Renal pelvis (tissue), 4 donors: ENCODE measurements around the gene RAB8B. TPM values are rescaled to one million over a fixed set of nuclear protein-coding genes. Genes with fewer than 3 reads are reported as not detected.
"Not testable (repeated sequence)": the region's sequence is repeated elsewhere in the genome, so short reads cannot be mapped to it uniquely, and the experiment has no call there.

Experiments used
- DNase-seq: peaks from one replicate; pipeline ENCODE4 v3.0.0-alpha.2; 2013
- polyA plus RNA-seq, 3 donors: library from polyadenylated mRNA; unstranded; fragments of 120-200 nt; gene quantifications; one replicate each; pipeline ENCODE4 v1.2.1, GENCODE V29; 2013; ENCODE audit not compliant: insufficient read length in 3 of 3

The RAB8B gene
- polyA plus RNA-seq, 3 donors, result 24.8 to 31.6 (median 29.3) TPM

- DNase-seq, result no peak
These were observed 11.3 kb downstream of the RAB8B start for GRCh38 chr15:63200464-63201249.

DNA sequence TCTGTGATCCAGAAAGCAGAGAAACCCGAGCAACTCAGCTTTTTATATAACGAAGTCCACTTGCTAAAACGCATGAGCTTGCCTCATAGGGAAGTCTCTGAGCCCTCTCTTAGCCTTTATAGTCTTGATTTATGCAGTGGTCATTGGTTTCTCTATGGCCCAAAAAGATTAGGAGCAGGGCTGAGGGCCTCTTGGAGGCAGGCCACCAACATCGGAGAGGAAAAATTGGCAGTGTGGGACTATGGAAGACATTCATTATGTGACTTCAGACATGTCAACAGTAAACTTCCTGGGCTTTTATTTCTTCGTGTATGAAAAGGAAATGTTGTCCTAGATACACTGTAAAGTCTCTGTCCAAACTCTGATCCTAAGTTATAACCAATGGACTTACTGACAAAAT lies 13.5 kb downstream of the RAB8B start:
- peak; percentile 38 for DNase-seq

GRCh38 chr15:63203451-63204090 lies 14.2 kb downstream of the RAB8B start:
- DNase-seq, result no peak

DNA sequence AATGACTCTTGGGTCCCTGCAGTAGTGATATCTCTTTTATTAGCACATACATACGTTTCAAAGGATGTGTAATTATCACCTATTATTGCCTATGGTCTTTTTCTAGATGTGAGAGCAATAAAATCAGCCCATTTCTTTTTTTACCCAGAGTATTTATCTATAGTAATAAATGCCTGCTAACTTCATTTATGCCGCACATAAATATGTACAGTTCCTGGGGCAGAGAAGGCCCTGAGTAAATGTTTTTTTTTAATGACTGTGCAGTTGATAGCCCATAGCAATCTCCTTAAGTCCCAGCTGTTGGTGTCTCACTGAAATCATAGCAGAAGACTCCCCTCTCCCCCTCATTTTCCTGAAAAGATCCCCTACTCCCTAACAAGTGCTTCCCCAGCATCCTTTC lies 16.7 kb downstream of the RAB8B start:
- DNase-seq, result no peak

DNA sequence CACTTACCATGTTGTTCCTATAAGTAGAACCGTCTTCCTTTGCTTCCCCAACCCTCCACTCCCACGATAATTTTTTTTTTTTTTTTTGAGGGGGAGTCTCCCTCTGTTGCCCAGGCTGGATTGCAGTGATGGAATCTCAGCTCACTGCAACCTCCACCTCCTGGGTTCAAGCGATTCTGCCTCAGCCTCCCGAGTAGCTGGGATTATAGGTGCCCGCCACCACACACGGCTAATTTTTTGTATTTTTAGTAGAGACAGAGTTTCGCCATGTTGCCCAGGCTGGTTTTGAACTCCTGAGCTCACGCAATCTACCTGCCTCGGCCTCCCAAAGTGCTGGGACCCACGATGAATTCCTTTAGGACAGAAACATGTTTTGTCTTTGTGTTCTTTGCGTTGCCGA lies 19.4 kb downstream of the RAB8B start:
- not testable (repeated sequence) for DNase-seq

GRCh38 chr15:63210151-63211091 lies 21.0 kb downstream of the RAB8B start:
- DNase-seq, result no peak

DNA sequence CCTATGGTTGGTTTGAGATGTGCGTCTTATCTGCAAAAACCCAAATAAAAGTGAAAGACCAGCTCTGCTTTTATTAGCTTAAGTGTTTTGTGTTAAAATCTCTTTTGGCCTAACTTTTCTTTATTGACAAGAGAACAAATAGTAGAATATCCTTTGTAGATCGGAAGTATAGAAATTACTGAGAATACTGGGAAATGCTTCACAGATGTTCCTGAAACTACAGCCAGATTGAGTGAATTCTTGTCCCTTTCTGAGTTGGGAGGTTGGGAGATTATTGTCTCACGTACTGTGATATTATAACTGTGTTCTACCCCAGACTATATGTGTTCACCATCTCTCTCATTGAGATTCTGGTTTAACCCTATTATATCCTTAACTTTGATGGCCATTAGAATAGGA lies 21.7 kb downstream of the RAB8B start:
- DNase-seq, result no peak

DNA sequence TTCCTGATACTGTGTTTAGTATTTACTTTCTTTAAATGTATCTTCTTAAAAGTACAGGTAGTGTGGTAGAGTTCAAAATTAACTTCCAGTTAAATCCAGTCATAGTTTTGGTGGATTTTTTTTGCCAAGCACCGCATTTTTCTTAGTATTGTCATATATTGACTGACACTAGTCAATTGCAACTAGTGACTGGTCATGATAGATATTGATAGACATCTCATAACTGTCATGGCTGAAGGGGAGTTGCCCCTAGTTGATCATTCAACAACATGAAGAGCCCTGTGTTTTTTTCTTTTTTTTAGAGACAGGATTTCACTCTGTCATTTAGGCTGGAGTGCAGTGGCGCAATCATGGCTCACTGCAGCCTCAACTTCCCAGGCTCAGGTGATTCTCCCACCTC lies 22.1 kb downstream of the RAB8B start:
- DNase-seq, result no peak

DNA sequence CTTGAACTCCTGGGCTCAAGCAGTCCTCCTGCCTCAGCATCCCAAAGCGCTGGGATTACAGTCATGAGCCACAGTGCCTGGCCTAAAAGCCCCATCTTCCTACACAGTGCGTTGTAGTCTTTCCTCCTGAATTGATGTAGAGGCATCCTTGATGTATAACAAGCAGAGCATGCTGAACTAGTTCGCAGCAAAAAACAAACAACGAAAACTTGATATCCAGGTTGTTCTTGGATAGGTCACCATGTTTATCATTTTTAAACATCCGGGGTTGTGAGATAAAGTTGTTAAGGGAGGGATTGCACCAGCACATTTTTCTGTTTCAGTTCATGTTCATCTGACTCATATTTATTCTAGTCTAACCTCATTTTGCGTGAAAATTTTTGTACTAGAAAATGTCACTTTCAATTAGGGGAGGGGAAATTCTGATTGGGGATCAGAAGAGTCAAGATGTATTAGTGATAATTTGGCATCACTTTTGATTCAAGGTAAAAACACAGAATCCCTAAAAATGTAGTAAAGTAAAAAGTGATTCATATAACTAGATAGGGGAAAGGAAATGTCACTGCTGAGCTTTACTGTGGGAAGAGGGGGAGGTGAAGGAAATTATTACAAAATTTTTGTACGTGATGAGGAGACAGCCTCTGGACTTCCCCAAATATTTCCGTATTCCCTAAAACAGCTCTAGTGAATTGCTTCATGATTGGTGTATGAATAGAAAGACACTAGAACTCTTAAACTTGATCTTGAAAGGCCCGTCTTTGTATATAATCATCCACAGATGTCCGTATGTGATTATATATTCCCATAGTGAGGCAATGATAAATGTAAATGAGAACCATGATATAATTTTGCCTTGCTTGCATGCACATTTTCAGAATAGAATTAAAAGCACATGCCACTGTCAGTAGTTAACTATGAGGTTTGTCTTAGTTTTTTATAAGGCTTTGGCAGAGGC lies 22.9 kb downstream of the RAB8B start:
- DNase-seq, result no peak

GRCh38 chr15:63218100-63218808 lies 28.8 kb downstream of the RAB8B start:
- no peak for DNase-seq

DNA sequence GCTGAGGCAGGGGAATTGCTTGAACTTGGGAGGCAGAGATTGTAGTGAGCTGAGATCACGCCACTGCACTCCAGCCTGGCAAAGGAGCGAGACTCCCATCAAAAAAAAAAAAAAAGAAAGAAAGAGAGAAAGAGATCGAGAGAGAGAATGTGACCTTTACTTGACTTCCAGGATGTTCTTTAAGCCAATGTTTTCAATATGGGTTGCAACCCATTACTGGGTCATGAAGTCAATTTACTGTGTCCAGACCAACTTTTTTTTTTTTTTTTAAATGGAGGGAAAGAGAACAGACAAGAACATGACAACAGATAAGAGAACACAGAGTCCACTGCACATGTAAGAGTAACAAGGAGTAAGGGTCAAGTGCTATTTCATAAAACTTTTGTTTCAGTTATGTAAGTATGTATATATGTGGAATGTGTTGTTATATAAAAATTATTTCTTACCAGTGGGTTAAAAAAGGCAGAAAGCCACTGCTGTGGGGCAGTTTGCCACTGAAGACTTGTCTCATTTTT lies 29.8 kb downstream of the RAB8B start:
- no peak for DNase-seq

DNA sequence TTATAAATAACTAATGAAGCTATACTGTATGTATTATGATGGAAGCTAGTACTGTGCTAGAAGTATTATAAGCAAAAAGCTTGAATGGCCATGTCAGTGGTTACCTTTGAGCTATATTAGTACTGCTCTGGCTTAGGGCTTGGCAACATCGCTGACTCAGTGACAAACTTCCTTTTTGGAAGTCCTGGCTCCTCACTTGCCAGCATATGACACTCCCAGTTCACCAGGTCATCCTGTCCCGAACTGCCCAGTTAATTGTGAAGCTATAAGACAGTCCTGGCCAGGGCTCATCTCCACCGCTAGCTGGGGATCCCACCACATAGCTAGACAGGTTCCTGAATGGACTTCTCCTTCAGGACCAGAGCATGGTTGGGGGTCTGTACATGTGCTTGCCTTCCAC lies 31.9 kb downstream of the RAB8B start:
- DNase-seq, result no peak

GRCh38 chr15:63223463-63223862 lies 34.1 kb downstream of the RAB8B start:
- no peak for DNase-seq

- DNase-seq, result no peak
These were observed 36.0 kb downstream of the RAB8B start for GRCh38 chr15:63225381-63225780.

- DNase-seq, result no peak
These were observed 36.9 kb downstream of the RAB8B start for GRCh38 chr15:63226155-63226883.

- no peak for DNase-seq
These were observed 37.6 kb downstream of the RAB8B start for GRCh38 chr15:63226966-63227401.

GRCh38 chr15:63227689-63228088 lies 38.3 kb downstream of the RAB8B start:
- DNase-seq, result no peak

DNA sequence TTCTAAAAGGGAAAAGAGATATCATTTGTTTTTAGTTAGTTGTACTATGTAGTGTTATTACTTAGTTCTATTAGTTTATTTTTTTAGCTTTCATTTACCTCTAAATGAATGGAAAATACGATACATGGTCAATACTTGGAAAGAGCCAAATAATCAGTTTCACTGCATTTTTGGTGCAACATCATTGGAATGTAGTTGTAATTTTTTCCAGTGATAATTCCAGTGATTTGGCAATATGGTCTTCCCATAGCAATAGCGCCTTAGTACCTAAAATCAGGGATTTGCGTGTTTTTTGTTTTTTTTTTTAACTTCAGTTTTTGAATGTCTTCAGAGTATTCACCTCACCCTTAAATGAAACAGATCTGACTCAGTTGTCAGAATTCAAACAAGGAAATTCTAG lies 41.8 kb downstream of the RAB8B start:
- no peak for DNase-seq

- DNase-seq, result no peak
These were observed 42.3 kb downstream of the RAB8B start for GRCh38 chr15:63231706-63232105.

DNA sequence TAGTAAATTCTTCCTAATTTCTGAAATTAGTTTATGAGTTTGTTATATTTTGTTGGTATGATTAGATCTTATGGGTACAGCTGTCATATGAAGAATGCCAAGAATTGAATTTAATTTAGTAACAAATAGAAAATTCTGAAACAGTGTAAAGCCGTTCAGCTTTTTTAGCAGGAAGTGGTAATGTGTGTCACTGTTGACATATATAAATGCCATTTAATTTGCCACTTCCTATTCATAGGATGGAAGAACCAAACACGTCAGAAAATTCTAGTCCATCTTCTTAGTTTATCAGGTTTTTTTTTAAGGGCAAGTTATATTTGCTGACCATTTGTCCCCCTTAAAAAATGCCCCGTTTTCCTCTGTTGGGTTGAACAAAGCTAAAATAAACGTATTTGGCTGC lies 43.0 kb downstream of the RAB8B start:
- DNase-seq, result no peak
